HG03565 (cell line): Measurements from ENCODE around the gene TMEM239.
"Not testable (repeated sequence)": the region's sequence is repeated elsewhere in the genome, so short reads cannot be mapped to it uniquely, and the experiment has no call there.

Experiments used
- ATAC-seq: cut with Tn5 transposase; IDR thresholded peaks from one replicate; pipeline ENCODE4 v1.9.1; 2021; ENCODE audit warnings: mild to moderate bottlenecking, moderate library complexity; ENCODE audit not compliant: unreplicated experiment

The TMEM239 gene

GRCh38 chr20:2820084-2820895, 4.1 kb downstream of the TMEM239 start:
- no peak for ATAC-seq

- ATAC-seq = no peak
These were observed 5.0 kb downstream of the TMEM239 start for GRCh38 chr20:2820896-2821869.

GRCh38 chr20:2822073-2822472, 5.9 kb downstream of the TMEM239 start:
- no peak for ATAC-seq

GRCh38 chr20:2825761-2826160, 9.6 kb downstream of the TMEM239 start:
- ATAC-seq = no peak

- no peak for ATAC-seq
These were observed 10.5 kb downstream of the TMEM239 start for GRCh38 chr20:2826655-2827054.

GRCh38 chr20:2829376-2829775, 13.2 kb downstream of the TMEM239 start:
- no peak for ATAC-seq

- not testable (repeated sequence) for ATAC-seq
These were observed 15.0 kb downstream of the TMEM239 start for GRCh38 chr20:2831206-2831605.

GRCh38 chr20:2833761-2834160, 17.6 kb downstream of the TMEM239 start:
- ATAC-seq = no peak

- ATAC-seq = no peak
These were observed 18.4 kb downstream of the TMEM239 start for GRCh38 chr20:2834401-2835110.

GRCh38 chr20:2835331-2835796, 19.2 kb downstream of the TMEM239 start:
- no peak for ATAC-seq

- no peak for ATAC-seq
These were observed 19.9 kb downstream of the TMEM239 start for GRCh38 chr20:2836035-2836434.

GRCh38 chr20:2837221-2837960, 21.2 kb downstream of the TMEM239 start:
- ATAC-seq = no peak

GRCh38 chr20:2838170-2838797, 22.1 kb downstream of the TMEM239 start:
- no peak for ATAC-seq

- ATAC-seq = no peak
These were observed 22.9 kb downstream of the TMEM239 start for GRCh38 chr20:2838847-2839671.

GRCh38 chr20:2839732-2840137, 23.6 kb downstream of the TMEM239 start:
- ATAC-seq = no peak

GRCh38 chr20:2840138-2840966, 24.2 kb downstream of the TMEM239 start, which contains the start of the genes PCED1A and VPS16:
Gene PCED1A (minus strand): TSS chr20:2840655. CDS start chr20:2839912, 743 bp downstream.
Gene VPS16 (plus strand): TSS chr20:2840745. CDS start chr20:2840775, 30 bp downstream.
- peak; percentile 82 for ATAC-seq

- ATAC-seq = peak; percentile 11
These were observed 24.9 kb downstream of the TMEM239 start for GRCh38 chr20:2840967-2841531.
